GM23338 (cell line): ENCODE measurements around the gene GLCE. TPM values are rescaled to one million over a fixed set of nuclear protein-coding genes. Genes with fewer than 3 reads are reported as not detected.

ENCODE experiments used
- ATAC-seq: fragments of 200-7000 bp; cut with Tn5 transposase; 3 replicates; pipeline ENCODE4 v1.9.1; 2020
- DNase-seq: peaks from one replicate; pipeline ENCODE4 v3.0.0-alpha.2; 2015; ENCODE audit warnings: low spot score
- H2AFZ ChIP-seq: fragments of 200-600 bp; sonication (generic); 2 replicates; pipeline ENCODE4 v1.8.0; 2016; ENCODE audit warnings: antibody characterized with exemption, mild to moderate bottlenecking, moderate library complexity
- H3F3A ChIP-seq: fragments of 200-600 bp; sonication (generic); replicated peaks from 2 replicates; pipeline ENCODE4 v1.8.0; 2017; ENCODE audit warnings: antibody characterized with exemption, mixed run types, low read depth
- H3K27ac ChIP-seq: fragments of 200-600 bp; sonication (generic); 2 replicates; pipeline ENCODE4 v1.6.1; 2016; ENCODE audit warnings: low read depth
- H3K27me3 ChIP-seq: fragments of 200-600 bp; sonication (generic); 2 replicates; pipeline ENCODE4 v1.8.0; 2016; ENCODE audit warnings: mild to moderate bottlenecking, mixed run types, moderate library complexity; ENCODE audit not compliant: insufficient read depth
- H3K36me3 ChIP-seq: fragments of 200-600 bp; sonication (generic); 2 replicates; pipeline ENCODE4 v1.8.0; 2016; ENCODE audit warnings: mild to moderate bottlenecking; ENCODE audit not compliant: insufficient read depth
- H3K4me1 ChIP-seq: fragments of 200-600 bp; sonication (generic); 2 replicates; pipeline ENCODE4 v1.8.0; 2016; ENCODE audit warnings: mild to moderate bottlenecking, moderate library complexity; ENCODE audit not compliant: insufficient read depth
- H3K4me2 ChIP-seq: fragments of 200-600 bp; sonication (generic); 2 replicates; pipeline ENCODE4 v1.7.1; 2017; ENCODE audit warnings: mixed run types
- H3K4me3 ChIP-seq: fragments of 200-600 bp; sonication (generic); 2 replicates; pipeline ENCODE4 v1.6.1; 2016; ENCODE audit warnings: mixed run types
- H3K79me2 ChIP-seq: fragments of 200-600 bp; sonication (generic); replicated peaks from 2 replicates; pipeline ENCODE4 v1.8.0; 2017; ENCODE audit warnings: mild to moderate bottlenecking; ENCODE audit not compliant: insufficient read depth
- H3K9me2 ChIP-seq: fragments of 200-600 bp; sonication (generic); 2 replicates; pipeline ENCODE4 v1.8.0; 2017; ENCODE audit not compliant: insufficient read depth
- H4K20me1 ChIP-seq: fragments of 200-600 bp; sonication (generic); replicated peaks from 2 replicates; pipeline ENCODE4 v1.8.0; 2017; ENCODE audit warnings: mild to moderate bottlenecking; ENCODE audit not compliant: insufficient read depth
- H3K27ac Mint-ChIP-seq: 2 replicates; pipeline ENCODE4 v1.8.0; 2020; ENCODE audit warnings: inconsistent platforms, mild to moderate bottlenecking, moderate library complexity, mixed read lengths
- H3K27me3 Mint-ChIP-seq: 3 replicates; pipeline ENCODE4 v1.8.0; 2022; ENCODE audit warnings: low read depth, mild to moderate bottlenecking, moderate library complexity, mixed read lengths, inconsistent platforms; ENCODE audit not compliant: insufficient read depth, poor library complexity
- H3K36me3 Mint-ChIP-seq: 3 replicates; pipeline ENCODE4 v1.8.0; 2021; ENCODE audit warnings: low read depth, mild to moderate bottlenecking, inconsistent platforms, moderate library complexity, mixed read lengths
- H3K4me1 Mint-ChIP-seq: 3 replicates; pipeline ENCODE4 v1.8.0; 2020; ENCODE audit warnings: mild to moderate bottlenecking, inconsistent platforms, mixed read lengths
- H3K4me3 Mint-ChIP-seq: 3 replicates; pipeline ENCODE4 v1.8.0; 2021; ENCODE audit warnings: moderate library complexity, mild to moderate bottlenecking, inconsistent platforms, mixed read lengths
- H3K9me3 Mint-ChIP-seq: 3 replicates; pipeline ENCODE4 v1.8.0; 2020; ENCODE audit warnings: moderate library complexity, mild to moderate bottlenecking, inconsistent platforms, mixed read lengths
- CREB1 ChIP-seq: fragments of 250-450 bp; sonication (Bioruptor Pico); IDR thresholded peaks from 2 replicates; pipeline ENCODE4 v1.5.0; 2020; ENCODE audit warnings: low read depth, mild to moderate bottlenecking, moderate library complexity
- EZH2 ChIP-seq: fragments of 200-600 bp; sonication (generic); IDR thresholded peaks from one replicate; pipeline ENCODE4 v1.8.0; 2017; ENCODE audit warnings: antibody characterized with exemption, mild to moderate bottlenecking, low read depth; ENCODE audit not compliant: unreplicated experiment
- EZH2phosphoT487 ChIP-seq: fragments of 200-600 bp; sonication (generic); IDR thresholded peaks from one replicate; pipeline ENCODE4 v1.8.1; 2018; ENCODE audit warnings: antibody characterized with exemption; ENCODE audit not compliant: unreplicated experiment
- JUNB ChIP-seq: IDR thresholded peaks from one replicate; pipeline ENCODE4 v1.6.1; 2016; ENCODE audit warnings: antibody characterized with exemption; ENCODE audit not compliant: unreplicated experiment
- NANOG ChIP-seq: IDR thresholded peaks from 2 replicates; pipeline ENCODE4 v1.6.1; 2016; ENCODE audit warnings: antibody characterized with exemption, borderline replicate concordance
- POLR2AphosphoS5 ChIP-seq: IDR thresholded peaks from 2 replicates; pipeline ENCODE4 v1.6.1; 2016; ENCODE audit warnings: antibody characterized with exemption, low read depth
- STAT1 ChIP-seq: IDR thresholded peaks from one replicate; pipeline ENCODE4 v1.6.1; 2016; ENCODE audit warnings: antibody characterized with exemption; ENCODE audit not compliant: unreplicated experiment
- ZNF114 ChIP-seq: fragments of 250-450 bp; sonication (Bioruptor Pico); IDR thresholded peaks from 2 replicates; pipeline ENCODE4 v1.5.0; 2020; ENCODE audit warnings: mild to moderate bottlenecking, moderate library complexity
- ZNF331 ChIP-seq: fragments of 250-450 bp; sonication (Bioruptor Pico); IDR thresholded peaks from 2 replicates; pipeline ENCODE4 v1.5.0; 2020; ENCODE audit warnings: low read depth, mild to moderate bottlenecking, moderate library complexity
- polyA plus RNA-seq: library from polyadenylated mRNA; unstranded; fragments of >200 nt; fragmentation: Nextera tagmentation; extraction: Ambion mirVana; gene quantifications from 2 replicates; pipeline ENCODE4 v1.2.1, GENCODE V29; 2016
- total RNA-seq: library from RNA; depleted of rRNA; stranded (reverse); fragments of >200 nt; shearing (Covaris generic); gene quantifications from 2 replicates; pipeline ENCODE4 v1.2.3, GENCODE V29; 2014
- TF ChIP-seq, protein P1 (sequence below), 2 experiments: fragments of 200-600 bp in 1 of 2; sonication (generic) in 1 of 2; conservative IDR thresholded peaks; 2 replicates each; pipeline versions ENCODE4 v1.5.1 to v1.6.1; 2016 to 2017; ENCODE audit warnings: antibody characterized with exemption in 2 of 2, low read depth in 2 of 2, mild to moderate bottlenecking in 2 of 2, moderate library complexity in 1 of 2
- TF ChIP-seq, protein P2 (sequence below): fragments of 250-450 bp; sonication (Bioruptor Pico); IDR thresholded peaks from 2 replicates; pipeline ENCODE4 v1.5.0; 2020; ENCODE audit warnings: mild to moderate bottlenecking, moderate library complexity
- TF ChIP-seq, protein P3 (sequence below): IDR thresholded peaks from one replicate; pipeline ENCODE4 v1.6.1; 2018; ENCODE audit warnings: antibody characterized with exemption; ENCODE audit not compliant: unreplicated experiment
- TF ChIP-seq, protein P4 (sequence below): IDR thresholded peaks from 2 replicates; pipeline ENCODE4 v1.6.1; 2016; ENCODE audit warnings: antibody characterized with exemption

Gene GLCE
- total and polyA plus RNA-seq, 2 experiments from 2014 or later: 7.5 to 15.5 TPM

DNA sequence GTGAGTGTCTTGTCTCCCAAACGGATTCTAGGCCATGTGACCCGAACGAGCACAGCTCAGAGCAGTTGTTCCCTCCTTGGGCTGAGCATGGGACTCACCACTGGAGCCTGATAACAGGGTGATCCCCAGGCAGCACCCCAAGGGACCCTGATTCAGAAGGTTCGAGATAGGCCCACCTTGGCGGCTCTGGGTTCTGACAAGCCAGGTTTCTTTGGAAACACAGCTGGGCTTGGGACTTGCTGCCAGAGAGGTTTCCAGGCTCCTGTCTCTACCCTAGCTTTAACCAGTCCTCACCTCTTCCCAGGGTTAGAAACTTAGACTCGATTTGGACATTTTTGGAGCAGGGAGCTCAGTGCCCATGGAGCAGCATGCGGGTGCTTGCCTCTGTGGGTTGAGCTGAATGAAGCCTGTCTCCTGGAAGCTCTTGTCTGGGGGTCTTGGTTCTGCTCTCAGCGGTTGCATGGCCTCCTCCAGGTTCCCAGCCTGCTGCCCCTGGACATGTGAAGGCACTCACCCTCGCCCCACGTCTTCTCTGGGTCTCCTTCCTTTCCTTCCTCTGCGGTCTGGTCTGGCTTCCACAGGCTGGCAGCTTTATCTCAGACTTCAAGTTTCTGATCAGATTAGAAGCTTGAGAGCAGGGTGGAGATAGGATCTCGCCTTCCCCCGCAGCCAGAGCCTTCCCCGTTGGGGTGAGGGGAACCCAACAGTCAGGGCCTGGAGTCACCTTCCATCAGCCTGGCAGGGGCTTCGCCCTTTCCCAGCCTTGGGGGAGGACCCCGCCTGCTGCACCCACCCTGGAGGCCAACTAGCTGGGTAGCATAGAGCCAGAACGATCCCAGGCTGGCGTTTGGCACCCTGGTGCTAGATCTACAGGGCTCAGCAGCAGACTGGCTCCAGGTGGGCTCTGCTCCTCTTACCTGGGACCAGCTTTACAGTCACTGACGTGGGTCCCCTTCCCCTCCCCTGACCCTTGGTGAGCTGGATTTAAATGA lies 159.2 kb downstream of the GLCE start:
- no peak overlapping the region for H3K4me3 Mint-ChIP-seq
- ATAC-seq: peak; percentile 22; the same call in 1 of the 3 replicates
- Histone ChIP-seq H3K27ac (no peak overlapping the region), H3K9me2 (no peaks in the 10 kb centered on the region), H4K20me1 (no peaks in the 10 kb centered on the region; the same call in 1 of the 2 replicates), H3K4me2 (no peak overlapping the region), H3K4me1 (no peaks in the 10 kb centered on the region), H2AFZ (no peak overlapping the region), H3F3A (no peaks in the 10 kb centered on the region), H3K4me3 (no peak overlapping the region), H3K27me3 (no peaks in the 10 kb centered on the region), H3K36me3 (no peaks in the 10 kb centered on the region), H3K79me2 (no peaks in the 10 kb centered on the region)
- no peaks in the 10 kb centered on the region for H3K27me3 Mint-ChIP-seq
- TF ChIP-seq ZNF331: no peak
- TF ChIP-seq NANOG: no peak
- no peak for TF ChIP-seq EZH2phosphoT487
- TF ChIP-seq ZNF114 (CRISPR knock-in tag): no peak
- TF ChIP-seq, protein P1, sequence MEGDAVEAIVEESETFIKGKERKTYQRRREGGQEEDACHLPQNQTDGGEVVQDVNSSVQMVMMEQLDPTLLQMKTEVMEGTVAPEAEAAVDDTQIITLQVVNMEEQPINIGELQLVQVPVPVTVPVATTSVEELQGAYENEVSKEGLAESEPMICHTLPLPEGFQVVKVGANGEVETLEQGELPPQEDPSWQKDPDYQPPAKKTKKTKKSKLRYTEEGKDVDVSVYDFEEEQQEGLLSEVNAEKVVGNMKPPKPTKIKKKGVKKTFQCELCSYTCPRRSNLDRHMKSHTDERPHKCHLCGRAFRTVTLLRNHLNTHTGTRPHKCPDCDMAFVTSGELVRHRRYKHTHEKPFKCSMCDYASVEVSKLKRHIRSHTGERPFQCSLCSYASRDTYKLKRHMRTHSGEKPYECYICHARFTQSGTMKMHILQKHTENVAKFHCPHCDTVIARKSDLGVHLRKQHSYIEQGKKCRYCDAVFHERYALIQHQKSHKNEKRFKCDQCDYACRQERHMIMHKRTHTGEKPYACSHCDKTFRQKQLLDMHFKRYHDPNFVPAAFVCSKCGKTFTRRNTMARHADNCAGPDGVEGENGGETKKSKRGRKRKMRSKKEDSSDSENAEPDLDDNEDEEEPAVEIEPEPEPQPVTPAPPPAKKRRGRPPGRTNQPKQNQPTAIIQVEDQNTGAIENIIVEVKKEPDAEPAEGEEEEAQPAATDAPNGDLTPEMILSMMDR (conservative IDR thresholded peaks at IDR 0.05; ENCODE audit: low read depth in 2 of 2): no peak
- no peak for TF ChIP-seq POLR2AphosphoS5
- no peak for TF ChIP-seq EZH2
- no peak for TF ChIP-seq STAT1
- TF ChIP-seq, protein P2, sequence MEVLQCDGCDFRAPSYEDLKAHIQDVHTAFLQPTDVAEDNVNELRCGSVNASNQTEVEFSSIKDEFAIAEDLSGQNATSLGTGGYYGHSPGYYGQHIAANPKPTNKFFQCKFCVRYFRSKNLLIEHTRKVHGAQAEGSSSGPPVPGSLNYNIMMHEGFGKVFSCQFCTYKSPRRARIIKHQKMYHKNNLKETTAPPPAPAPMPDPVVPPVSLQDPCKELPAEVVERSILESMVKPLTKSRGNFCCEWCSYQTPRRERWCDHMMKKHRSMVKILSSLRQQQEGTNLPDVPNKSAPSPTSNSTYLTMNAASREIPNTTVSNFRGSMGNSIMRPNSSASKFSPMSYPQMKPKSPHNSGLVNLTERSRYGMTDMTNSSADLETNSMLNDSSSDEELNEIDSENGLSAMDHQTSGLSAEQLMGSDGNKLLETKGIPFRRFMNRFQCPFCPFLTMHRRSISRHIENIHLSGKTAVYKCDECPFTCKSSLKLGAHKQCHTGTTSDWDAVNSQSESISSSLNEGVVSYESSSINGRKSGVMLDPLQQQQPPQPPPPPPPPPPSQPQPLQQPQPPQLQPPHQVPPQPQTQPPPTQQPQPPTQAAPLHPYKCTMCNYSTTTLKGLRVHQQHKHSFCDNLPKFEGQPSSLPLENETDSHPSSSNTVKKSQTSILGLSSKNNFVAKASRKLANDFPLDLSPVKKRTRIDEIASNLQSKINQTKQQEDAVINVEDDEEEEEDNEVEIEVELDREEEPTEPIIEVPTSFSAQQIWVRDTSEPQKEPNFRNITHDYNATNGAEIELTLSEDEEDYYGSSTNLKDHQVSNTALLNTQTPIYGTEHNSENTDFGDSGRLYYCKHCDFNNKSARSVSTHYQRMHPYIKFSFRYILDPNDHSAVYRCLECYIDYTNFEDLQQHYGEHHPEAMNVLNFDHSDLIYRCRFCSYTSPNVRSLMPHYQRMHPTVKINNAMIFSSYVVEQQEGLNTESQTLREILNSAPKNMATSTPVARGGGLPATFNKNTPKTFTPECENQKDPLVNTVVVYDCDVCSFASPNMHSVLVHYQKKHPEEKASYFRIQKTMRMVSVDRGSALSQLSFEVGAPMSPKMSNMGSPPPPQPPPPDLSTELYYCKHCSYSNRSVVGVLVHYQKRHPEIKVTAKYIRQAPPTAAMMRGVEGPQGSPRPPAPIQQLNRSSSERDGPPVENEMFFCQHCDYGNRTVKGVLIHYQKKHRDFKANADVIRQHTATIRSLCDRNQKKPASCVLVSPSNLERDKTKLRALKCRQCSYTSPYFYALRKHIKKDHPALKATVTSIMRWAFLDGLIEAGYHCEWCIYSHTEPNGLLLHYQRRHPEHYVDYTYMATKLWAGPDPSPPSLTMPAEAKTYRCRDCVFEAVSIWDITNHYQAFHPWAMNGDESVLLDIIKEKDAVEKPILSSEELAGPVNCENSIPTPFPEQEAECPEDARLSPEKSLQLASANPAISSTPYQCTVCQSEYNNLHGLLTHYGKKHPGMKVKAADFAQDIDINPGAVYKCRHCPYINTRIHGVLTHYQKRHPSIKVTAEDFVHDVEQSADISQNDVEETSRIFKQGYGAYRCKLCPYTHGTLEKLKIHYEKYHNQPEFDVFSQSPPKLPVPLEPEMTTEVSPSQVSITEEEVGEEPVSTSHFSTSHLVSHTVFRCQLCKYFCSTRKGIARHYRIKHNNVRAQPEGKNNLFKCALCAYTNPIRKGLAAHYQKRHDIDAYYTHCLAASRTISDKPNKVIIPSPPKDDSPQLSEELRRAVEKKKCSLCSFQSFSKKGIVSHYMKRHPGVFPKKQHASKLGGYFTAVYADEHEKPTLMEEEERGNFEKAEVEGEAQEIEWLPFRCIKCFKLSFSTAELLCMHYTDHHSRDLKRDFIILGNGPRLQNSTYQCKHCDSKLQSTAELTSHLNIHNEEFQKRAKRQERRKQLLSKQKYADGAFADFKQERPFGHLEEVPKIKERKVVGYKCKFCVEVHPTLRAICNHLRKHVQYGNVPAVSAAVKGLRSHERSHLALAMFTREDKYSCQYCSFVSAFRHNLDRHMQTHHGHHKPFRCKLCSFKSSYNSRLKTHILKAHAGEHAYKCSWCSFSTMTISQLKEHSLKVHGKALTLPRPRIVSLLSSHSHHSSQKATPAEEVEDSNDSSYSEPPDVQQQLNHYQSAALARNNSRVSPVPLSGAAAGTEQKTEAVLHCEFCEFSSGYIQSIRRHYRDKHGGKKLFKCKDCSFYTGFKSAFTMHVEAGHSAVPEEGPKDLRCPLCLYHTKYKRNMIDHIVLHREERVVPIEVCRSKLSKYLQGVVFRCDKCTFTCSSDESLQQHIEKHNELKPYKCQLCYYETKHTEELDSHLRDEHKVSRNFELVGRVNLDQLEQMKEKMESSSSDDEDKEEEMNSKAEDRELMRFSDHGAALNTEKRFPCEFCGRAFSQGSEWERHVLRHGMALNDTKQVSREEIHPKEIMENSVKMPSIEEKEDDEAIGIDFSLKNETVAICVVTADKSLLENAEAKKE (CRISPR knock-in tag): no peak
- TF ChIP-seq, protein P3, sequence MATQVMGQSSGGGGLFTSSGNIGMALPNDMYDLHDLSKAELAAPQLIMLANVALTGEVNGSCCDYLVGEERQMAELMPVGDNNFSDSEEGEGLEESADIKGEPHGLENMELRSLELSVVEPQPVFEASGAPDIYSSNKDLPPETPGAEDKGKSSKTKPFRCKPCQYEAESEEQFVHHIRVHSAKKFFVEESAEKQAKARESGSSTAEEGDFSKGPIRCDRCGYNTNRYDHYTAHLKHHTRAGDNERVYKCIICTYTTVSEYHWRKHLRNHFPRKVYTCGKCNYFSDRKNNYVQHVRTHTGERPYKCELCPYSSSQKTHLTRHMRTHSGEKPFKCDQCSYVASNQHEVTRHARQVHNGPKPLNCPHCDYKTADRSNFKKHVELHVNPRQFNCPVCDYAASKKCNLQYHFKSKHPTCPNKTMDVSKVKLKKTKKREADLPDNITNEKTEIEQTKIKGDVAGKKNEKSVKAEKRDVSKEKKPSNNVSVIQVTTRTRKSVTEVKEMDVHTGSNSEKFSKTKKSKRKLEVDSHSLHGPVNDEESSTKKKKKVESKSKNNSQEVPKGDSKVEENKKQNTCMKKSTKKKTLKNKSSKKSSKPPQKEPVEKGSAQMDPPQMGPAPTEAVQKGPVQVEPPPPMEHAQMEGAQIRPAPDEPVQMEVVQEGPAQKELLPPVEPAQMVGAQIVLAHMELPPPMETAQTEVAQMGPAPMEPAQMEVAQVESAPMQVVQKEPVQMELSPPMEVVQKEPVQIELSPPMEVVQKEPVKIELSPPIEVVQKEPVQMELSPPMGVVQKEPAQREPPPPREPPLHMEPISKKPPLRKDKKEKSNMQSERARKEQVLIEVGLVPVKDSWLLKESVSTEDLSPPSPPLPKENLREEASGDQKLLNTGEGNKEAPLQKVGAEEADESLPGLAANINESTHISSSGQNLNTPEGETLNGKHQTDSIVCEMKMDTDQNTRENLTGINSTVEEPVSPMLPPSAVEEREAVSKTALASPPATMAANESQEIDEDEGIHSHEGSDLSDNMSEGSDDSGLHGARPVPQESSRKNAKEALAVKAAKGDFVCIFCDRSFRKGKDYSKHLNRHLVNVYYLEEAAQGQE: no peak
- TF ChIP-seq, protein P4, sequence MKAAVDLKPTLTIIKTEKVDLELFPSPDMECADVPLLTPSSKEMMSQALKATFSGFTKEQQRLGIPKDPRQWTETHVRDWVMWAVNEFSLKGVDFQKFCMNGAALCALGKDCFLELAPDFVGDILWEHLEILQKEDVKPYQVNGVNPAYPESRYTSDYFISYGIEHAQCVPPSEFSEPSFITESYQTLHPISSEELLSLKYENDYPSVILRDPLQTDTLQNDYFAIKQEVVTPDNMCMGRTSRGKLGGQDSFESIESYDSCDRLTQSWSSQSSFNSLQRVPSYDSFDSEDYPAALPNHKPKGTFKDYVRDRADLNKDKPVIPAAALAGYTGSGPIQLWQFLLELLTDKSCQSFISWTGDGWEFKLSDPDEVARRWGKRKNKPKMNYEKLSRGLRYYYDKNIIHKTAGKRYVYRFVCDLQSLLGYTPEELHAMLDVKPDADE: no peak
- TF ChIP-seq CREB1 (CRISPR knock-in tag): no peak
- no peak for TF ChIP-seq JUNB
- H3K4me1 Mint-ChIP-seq: peaks cover 22% of the 10 kb centered on the region
- DNase-seq: no peak
- H3K36me3 Mint-ChIP-seq: 0 out of 3 replicates have a peak, but pooled peaks cover 2% of the 10 kb centered on the region
- H3K27ac Mint-ChIP-seq: no peak overlapping the region
- H3K9me3 Mint-ChIP-seq: no peaks in the 10 kb centered on the region
